ENCODE measurements around the gene PRICKLE3. TPM values are rescaled to one million over a fixed set of nuclear protein-coding genes. Genes with fewer than 3 reads are reported as not detected.

PRICKLE3 gene
- total RNA-seq, 2 donors from 2014 or later = 11.5 to 15.1 TPM

DNA sequence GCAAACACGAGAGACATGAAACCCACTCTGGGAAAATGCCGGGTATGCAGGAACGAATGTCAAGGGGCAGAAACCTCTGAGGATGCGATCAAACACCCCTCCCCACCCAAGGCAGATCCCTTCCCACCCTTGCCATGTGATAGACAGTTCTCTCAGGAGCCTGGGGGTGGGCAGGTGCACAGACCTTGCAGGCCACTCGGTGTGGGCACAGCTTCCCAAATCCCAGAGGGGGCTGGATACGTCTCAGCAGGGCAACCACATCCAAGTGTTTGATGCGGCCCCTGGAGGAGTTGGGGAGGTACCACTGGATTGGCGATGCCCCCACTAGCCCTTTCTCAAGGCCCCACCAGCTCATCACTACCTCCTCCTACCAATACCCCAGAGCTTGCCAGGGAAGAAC, 24.2 kb upstream of the PRICKLE3 start:
- DNase-seq (no peak), ATAC-seq (no peak)
- intact Hi-C loops (cut with DNase I, micrococcal nuclease) = no loop called here

DNA sequence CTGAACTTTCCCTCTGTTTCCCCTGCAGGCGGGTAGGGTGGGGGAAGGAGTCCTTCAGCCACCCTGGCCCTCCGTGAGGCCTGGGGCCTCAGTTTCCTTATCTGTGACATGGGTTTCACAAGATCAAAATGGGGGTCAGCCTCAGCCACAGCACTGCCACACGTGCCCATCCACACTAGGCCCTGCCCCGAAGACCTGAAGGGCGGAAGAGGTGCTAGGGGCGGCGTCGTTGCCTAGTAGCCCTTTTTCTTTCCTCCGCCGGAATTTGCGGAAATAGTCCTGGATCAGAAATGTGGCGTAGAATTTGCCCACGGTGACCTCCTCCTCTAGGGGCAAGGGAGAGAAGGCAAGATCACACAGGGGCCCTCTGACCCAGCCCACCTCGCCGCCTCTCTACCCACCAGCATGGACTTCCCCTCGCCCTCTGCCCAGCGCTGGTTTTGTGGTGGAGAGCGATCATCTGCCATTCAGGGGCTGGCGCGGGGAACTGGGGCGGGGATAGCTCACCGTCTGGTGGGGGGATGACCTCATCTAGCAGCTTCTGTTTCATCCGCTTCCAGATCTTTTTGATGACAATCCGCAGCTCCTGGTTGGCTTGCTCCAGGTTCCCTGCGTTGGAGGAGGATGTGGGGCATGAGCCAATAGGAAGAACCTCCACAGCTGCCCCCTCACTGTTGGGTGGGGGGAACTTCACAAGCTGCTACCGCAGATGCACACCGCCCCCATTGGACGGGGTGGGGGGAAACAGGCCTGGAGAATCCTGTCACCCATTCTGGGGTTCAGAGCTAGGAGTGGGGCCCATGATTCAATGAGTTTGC, 23.5 kb upstream of the PRICKLE3 start:
- ATAC-seq = no peak
- DNase-seq = no peak
- intact Hi-C loops (cut with DNase I, micrococcal nuclease) = no loop called here

DNA sequence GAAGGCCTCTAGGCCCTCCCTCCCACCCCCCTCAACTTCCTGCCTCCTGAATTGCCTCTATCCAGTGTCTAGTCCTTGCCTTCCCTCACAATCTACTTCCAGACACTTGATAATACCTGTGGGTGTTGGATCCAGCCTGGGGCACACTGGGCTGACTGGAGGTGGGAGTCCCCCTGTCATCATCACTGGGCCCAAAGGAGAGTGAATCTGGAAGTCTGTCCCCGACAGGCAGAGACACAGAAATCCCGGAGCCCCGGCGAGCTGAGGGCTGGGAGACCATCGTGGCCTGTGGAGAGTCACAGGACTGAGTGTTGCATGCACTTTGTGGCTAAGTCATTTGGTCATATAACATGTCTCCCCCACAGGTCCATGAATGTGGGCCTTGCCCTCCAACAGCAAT, 22.2 kb upstream of the PRICKLE3 start:
- ATAC-seq = no peak
- intact Hi-C loops (cut with DNase I, micrococcal nuclease) = no loop called here
- no peak for DNase-seq

DNA sequence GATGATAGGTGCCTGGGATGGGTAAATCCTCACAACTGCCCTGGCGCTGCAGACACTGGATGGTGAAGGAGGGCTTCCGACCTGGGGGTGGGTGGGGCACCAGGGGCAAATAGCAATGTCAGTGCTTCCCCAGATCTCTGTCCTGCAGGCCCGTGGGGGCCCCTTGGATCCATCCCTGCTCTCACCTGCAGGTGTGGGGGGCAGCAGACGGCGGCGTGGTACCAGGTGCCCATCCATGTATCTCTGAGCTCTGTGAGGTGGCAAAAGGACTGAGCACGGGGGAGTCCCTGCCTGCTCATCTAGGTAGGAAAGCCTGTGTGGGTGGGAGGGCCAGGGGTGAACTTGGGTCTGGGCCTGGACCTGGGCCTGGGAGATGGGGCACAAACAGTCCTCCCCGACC, 20.4 kb upstream of the PRICKLE3 start:
- DNase-seq = no peak
- no peak for ATAC-seq
- intact Hi-C loops (cut with DNase I, micrococcal nuclease) = no loop called here

DNA sequence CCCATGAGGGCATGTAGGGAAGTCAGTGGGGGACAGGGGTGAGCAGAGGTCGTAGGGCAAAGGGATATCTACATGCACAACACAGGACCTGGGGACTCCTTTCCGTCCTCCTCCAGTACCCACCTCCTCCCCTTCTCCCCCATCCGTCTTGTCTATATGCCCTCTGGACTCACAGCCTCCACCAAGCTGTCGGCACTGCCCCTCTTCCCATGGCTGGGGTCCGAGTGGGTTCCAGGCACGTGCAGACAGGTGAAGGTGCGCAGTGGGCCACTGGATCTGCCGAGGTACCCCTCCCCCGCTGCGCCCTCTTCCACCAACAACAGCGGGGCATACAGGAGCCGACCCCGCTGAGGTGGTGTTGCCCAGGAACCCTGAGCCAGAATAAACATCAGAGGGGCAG, 19.3 kb upstream of the PRICKLE3 start:
- DNase-seq (no peak), ATAC-seq (no peak)
- intact Hi-C loops (cut with DNase I, micrococcal nuclease) = no loop called here

DNA sequence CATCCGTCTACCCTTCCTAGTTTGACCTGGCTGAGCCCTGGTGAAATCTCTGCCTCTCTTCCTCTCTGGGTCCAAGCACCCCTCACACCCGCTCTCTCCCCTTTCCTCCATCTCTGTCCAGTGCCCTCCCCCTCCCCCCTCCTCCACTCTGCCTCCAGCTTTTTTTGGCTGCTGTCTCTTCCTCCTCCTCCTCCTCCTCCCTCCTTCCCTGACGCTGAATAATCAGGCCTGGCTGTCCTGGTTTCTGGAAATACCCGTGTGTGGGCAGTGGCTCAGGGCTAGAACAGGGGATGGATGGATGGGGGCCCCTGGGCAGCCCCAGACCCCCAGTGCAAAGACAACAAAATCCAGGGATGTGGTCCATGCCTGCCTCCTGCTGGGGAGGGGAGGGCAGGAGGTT, 18.5 kb upstream of the PRICKLE3 start:
- intact Hi-C loops (cut with DNase I, micrococcal nuclease) = no loop called here
- no peak for ATAC-seq

DNA sequence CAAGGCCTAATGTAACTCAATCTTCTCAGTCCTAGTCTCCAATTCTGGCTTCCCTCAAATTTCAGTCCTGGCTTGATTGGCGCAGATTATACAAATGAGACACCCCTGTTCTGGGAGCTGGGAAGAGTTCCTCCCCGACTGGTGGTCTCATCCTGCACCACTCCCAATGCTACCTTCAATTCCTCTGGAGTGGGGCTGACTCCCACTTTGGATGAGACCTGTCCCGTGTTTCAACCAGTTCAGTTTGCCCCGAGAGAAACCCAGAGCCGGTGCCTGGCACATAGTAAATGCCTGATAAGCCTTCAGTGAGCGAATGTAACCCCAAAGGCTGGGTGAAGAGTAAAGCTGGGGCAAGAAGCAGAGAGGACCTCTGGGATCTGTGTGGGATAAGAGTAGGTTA, 17.8 kb upstream of the PRICKLE3 start:
- ATAC-seq (no peak), DNase-seq (no peak)
- intact Hi-C loops (cut with DNase I, micrococcal nuclease) = no loop called here

More for the DNA sequence above, 18.5 kb upstream of the PRICKLE3 start:
- DNase-seq = no peak

DNA sequence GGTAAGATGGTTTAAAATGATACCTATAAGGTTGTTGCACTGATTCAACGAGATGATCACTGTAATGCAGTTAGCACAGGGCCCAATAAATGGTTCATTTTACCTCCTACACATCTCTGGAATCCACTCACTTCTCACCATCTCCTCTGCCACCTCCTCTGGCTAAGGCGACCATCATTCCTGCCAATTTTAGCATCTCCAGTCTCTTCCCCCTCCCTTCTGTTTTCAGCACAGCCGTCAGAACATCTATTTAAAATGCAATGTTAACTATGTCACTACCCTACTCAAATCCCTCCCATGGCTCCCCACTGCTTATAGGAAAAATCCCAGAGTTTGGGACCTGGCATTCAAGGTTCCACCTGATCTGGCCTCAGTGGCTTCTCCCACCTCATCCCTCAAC, 17.4 kb upstream of the PRICKLE3 start:
- intact Hi-C loops (cut with DNase I, micrococcal nuclease) = no loop called here
- DNase-seq = no peak
- ATAC-seq = no peak

DNA sequence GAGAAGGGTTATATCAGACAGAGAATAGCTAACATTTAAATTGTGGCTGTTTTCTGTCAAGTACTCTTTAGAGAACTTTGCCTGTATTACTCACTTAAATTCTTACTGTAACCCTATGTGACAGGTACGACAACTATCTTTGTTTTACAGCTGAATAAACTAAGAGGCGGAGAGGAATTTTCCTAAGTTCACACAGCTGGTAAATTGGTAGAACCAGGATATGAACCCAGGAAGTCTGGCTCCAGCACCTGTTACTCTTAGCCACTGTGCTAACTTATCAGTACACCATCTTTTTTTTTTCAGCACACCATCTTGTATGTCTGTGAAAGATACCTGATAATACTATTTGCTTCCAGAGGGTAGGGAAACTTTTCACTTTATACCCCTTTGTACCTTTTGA, 15.8 kb upstream of the PRICKLE3 start:
- intact Hi-C loops (cut with DNase I, micrococcal nuclease) = no loop called here
- ATAC-seq = peak; percentile 39
- no peak for DNase-seq

DNA sequence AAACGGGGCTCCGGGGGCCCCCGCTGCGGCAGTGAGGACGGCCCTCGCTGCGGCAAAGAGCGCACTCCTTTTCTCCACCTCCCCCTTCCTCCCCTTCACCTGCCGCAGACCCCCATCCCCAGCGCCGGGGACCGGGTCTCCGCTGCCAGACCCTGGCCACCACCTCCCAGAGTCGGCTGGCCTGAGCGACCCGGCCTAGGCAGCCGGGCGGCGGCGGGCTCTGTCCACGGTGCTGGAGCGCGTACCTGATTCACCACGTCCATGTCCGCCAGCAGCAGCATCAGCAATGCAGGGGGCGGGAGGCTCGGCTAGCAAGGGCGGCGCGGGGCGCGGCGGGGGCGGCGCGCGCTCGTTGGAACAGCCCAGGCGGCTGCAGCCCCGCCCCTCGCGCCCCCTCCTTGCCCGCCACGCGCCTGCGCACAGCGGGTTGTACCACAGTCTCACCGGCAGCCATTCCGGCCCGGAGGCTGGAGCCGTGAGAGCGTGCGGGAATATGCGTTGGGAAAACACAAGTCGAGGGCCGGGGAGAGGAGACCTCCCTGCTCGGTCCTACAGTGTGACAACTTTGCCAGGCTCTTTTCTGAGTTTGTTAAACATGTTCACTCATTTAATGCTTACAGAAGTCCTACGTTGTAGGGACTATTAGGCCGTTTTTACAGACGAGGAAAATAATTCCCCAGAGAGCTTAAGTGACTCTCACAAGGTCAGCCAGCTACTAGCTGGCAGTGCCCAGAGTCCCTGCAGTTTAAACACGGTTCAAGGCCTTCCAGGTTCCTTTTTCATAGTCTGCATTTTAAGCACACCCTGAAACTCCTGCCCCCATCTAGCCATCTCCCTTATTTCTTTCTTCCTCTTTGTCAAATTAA, 14.0 kb upstream of the PRICKLE3 start, which contains the start of gene SYP:
SYP (minus strand) TSS at position 288 of the 866 bp plus-strand sequence; CDS start at position 281, 7 bp downstream.
- peak; percentile 93 for ATAC-seq
- DNase-seq = peak; percentile 87 to 89
- intact Hi-C loops (cut with DNase I, micrococcal nuclease) = no loop called here

DNA sequence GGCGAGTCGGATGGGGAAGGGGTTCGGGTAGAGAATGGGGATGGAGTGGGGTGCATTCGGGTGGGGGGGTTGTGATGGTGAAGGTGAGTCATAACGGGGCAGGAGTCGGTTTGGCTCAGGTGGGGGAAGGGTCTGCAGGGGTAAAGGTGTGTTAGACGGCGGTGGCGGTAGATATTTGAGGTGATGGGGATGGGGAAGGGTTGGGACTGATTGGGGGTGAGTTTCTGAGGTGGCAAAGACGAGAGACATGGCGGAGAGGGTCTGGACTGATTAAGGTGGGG, 13.1 kb upstream of the PRICKLE3 start:
- ATAC-seq (no peak), DNase-seq (no peak)
- intact Hi-C loops (cut with DNase I, micrococcal nuclease) = no loop called here

DNA sequence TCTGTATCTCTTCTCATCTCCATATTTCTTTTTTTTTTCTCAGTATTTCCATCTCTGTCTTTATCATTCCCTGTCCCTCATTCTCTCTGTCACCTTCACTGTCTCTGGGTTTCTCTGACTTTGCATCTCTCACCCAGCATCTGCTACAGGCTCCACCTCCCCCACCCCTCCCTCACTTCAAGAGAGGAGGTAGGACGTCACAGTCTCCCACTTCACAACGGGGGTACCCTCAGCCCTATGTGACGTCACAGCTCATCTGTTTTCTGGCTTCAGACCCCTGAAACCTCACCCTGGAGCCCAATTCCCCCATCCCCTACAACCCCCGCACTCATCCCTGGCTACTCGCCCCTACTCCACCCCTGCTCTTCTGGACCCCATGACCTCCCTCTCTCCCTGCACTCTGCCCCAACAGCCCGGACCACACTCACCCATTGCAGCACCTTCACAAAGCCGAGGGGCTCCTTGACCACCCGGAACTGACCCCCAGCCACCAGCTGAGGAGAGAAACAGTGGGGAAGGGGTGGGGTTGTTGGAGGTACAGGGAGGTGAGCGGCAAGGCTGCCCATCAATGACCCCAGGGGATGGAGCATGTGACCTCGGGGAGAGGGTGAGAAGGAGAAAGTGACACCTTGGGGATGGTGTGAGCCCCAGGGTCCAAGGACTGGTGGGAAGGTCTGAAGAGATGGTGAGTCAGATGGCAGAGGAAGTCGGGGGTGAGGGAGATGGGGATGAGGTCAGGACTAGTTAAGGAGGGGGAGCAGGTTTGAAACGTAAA, 12.6 kb upstream of the PRICKLE3 start:
- no peak for DNase-seq
- ATAC-seq = no peak
- intact Hi-C loops (cut with DNase I, micrococcal nuclease) = no loop called here

DNA sequence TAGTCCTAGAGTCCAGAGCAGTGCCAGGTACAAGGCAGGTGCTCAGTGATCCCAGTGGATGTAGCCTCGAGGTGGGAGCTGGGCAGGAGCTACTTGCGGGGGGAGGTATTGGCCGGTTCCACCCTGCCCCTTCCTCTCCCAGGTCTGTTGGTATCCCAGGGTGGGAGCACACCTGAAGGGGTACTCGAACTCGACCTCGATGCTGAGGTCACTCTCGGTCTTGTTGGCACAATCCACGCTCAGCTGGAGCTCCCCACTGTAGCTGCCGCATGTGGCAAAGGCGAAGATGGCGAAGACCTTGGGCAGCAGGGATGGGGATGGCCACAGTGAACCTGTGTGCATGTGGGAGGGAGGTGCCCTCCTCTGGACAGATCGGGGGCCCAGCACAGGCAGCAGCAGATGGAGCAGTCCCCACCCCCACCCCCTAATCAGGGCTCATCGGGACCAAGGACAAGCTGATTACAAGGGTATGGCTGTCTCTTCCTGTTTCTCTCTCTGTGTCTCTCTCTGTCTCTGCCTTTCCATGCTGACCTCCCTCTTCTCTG, 11.4 kb upstream of the PRICKLE3 start:
- intact Hi-C loops (cut with DNase I, micrococcal nuclease) = no loop called here
- no peak for ATAC-seq
- DNase-seq = no peak

DNA sequence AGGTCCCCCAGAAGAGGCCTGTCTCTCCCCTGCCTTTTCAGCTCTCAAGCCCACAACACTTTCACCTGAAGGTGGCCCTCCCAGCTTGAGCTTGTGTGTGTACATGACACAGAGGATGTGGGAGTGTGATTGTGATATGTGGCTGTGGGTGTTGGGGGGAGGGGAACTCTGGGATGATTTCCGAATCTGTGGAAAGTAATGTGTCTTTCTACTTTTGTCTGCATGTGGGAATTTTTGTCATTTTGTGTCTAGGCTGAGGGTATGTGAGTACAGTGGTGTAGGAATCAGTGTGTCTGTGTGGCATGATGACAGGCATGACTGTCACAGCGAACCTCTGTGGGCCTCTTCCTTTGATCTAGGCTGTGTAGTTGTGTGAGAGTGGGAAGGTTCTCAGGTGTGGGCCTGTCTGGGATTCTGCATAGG, 7.4 kb upstream of the PRICKLE3 start:
- DNase-seq (no peak), ATAC-seq (no peak)
- intact Hi-C loops (cut with DNase I, micrococcal nuclease) = no loop called here

DNA sequence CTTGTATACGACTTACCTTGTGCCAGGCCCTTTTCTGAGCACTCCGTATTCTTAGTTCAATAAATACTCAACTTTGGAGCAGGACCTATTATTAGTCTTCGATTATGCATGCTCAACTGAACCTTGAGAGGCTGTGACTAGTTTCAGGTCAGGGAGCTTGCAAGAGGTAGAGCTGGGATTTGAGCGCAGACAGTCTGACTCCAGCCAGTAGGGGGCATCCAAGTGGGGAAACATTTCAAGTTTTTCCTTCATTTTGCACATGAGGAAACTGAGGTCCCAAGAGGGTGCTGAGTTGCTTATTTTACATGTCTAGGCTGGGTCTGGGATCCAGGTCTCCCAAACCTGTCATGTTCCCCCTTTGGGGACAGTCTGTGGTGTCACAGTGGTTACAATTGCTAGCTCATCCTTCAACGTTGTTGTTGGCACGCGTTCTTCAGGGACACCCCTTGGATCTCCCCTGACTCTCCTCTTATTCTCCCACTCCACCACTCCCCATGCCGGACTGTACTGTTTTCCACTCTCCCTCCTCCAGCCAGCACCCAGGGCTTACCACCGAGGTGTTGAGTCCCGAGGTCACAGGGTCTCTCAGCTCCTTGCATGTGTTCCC, 6.7 kb upstream of the PRICKLE3 start:
- ATAC-seq (no peak), DNase-seq (no peak)
- intact Hi-C loops (cut with DNase I, micrococcal nuclease) = no loop called here

DNA sequence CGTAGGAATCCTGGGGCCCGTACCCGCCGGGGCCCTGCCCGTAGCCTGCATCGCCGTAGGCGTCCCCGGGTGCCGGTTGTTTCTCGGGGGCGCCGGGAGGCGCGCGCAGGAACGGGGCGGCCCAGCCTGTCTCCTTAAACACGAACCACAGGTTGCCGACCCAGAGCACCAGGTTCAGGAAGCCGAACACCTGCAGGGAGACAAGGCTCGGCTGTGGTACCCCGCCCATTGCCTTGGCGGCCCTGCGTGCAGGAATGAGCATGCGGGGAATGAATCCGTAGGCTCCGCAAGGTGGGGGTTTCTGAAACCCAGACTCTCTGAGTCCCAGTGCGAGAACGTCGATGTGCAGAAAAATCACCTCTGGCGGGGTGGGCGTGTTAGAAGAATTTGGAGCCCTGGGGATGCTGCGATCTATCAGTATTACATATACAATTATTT, 5.4 kb upstream of the PRICKLE3 start:
- ATAC-seq (peak; percentile 19), DNase-seq (no peak)
- intact Hi-C loops (cut with DNase I, micrococcal nuclease) = no loop called here

DNA sequence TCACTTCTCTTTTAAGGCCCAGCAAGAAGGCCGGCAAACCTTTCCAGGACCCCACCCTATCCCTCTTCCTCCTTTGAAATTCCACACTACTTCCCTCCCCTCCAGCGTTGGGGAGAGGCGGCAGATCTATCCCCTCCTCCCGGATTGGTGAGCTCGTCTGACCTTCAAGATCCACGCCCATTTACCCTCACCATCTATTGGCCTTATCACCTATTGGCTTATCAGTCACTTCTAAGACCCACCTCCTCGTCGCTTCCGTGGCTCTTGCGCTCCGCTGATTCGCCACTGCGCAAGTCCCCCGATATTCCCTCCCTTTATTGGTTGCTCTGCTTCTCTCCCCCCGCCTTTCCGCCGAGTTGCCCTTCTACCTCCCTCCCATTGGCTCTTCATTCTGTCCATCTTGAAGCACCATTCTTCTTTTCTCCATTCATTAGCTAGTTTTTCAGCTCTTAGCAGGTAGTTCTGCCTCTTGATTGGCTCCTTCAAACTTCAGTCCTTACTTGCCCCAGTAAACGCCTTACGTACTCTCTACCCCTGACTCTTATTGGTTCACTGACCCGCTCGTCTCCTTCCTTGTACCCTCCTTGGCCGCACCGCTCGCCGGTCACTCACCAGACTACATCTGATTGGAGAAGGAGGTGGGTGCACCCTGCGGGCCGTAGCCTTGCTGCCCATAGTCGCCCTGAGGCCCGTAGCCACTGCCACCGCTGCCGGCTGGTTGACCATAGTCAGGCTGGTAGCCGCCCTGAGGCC, 4.8 kb upstream of the PRICKLE3 start:
- intact Hi-C loops (cut with DNase I, micrococcal nuclease) = no loop called here
- ATAC-seq (peak; percentile 80), DNase-seq (peak; percentile 86 to 95)

DNA sequence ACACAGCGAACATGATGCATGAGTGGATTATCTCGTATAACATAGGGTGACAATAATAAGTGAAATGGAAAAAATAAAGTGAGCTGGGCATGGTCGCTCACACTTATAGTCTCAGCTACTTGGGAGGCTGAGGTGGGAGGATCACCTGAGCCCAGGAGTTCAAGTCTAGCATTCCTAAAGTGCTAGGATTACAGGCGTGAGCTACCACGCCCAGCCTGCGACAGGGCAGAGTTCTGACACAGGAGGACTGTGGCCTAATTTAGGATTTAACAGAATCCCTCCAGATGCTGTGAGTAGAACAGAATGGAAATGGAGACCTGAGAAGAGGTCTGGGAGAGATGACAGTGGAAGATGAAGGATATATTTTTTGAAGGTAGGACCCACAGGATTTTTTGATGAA, 3.4 kb upstream of the PRICKLE3 start:
- no peak for ATAC-seq
- no peak for DNase-seq
- intact Hi-C loops (cut with DNase I, micrococcal nuclease) = no loop called here

Data from left colon (tissue), 2 donors.